NCI-H2107 treated with DMSO at 0.1 percent for 48 hours (cell line): ENCODE measurements around the gene TIMM50.
"Not testable (repeated sequence)": the region's sequence is repeated elsewhere in the genome, so short reads cannot be mapped to it uniquely, and the experiment has no call there.

Experiments used
- DNase-seq: peaks from one replicate; lab custom pipeline; 2025; ENCODE audit not compliant: unreplicated experiment; lab: John Stamatoyannopoulos, UW

TIMM50 gene

GRCh38 chr19:39480337-39481228 is at the start of gene TIMM50:
TSS of gene TIMM50 (plus strand) at chr19:39480838. CDS start at chr19:39480854, 16 bp downstream.
- DNase-seq = peak; percentile 86

- no peak for DNase-seq
Measured at GRCh38 chr19:39432677-39433025, 48.0 kb upstream of the TIMM50 start.

GRCh38 chr19:39433480-39434079 is 47.1 kb upstream of the TIMM50 start:
- no peak for DNase-seq

GRCh38 chr19:39434123-39435076 is 46.2 kb upstream of the TIMM50 start:
- DNase-seq = no peak

- peak; percentile 93 for DNase-seq
Measured at GRCh38 chr19:39435499-39436349, 44.9 kb upstream of the TIMM50 start, which contains the start of gene RPS16. TSS of gene RPS16 (minus strand) at chr19:39435949. CDS start at chr19:39435895, 54 bp downstream.

DNA sequence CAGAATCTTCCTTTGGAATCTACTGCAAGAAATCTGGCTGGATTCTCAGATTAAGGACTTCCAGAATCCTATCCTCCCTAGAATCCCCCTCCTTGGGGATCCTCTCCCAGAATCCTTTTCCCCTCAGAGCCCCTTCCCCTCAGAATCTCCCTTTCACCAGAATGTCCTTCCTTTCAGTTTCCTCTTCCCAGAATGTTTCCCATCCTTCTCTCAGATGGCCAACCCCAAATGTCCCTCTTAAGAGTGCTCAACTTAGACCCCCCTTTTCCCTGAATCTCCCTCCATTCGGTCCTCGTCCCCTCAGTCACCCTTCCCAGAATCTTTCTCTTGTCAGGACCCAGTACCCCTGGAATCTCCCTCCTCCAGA is 44.3 kb upstream of the TIMM50 start:
- no peak for DNase-seq

DNA sequence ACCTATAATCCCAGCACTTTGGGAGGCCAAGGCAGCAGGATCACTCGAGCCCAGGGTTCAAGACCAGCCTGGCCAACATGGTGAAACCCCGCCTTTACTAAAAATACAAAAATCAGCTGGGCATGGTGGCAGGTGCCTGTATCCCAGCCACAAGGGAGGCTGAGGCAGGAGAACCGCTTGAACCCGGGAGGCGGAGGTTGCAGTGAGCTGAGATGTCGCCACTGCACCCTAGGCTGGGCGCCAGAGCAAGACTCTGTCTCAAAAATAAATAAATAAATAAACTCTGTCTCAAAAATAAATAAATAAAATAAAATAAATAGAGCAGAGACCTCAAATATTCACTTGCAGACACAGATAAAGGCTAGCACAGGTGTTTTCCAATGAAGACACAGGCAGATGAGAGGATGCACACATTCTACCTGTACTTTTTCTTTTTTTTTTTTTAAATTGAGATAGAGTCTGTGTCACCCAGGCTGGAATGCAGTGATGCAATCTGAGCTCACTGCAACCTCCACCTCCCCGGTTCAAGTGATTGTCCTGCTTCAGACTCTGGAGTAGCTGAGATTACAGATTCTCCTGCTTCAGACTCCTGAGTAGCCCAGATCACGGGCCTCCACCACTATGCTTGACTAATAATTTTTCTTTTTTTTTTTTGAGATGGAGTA is 42.2 kb upstream of the TIMM50 start:
- no peak for DNase-seq

DNA sequence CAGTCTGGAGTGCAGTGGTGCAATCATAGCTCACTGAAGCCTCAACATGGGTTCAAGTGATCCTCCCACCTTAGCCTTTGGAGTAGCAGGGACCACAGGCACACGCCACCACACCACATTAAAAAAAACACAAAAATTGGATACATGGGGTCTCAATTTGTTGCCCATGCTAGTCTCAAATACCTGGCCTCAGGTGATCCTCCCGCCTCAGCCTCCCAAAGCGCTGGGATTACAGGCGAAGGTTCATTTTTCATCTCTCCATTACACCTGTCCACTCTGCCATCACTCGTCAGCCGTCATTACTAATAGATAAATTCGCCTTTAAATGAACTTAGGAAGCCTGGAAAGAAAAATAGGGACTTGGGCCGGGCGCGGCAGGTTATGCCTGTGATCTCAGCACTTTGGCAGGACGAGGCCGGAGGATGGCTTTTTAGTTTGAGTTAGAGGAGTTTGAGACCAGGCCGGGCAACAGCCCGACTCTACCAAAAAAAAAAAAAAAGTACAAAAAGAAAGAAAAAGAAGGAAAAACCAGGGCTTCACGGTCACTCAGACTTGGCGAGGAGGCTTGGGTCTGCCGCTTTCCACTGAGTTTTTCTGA is 35.9 kb upstream of the TIMM50 start:
- no peak for DNase-seq

GRCh38 chr19:39445196-39446111 is 35.2 kb upstream of the TIMM50 start, which contains the start of gene SUPT5H:
TSS of gene SUPT5H (plus strand) at chr19:39445582. CDS start at chr19:39445891, 309 bp downstream.
- DNase-seq = peak; percentile 88

DNA sequence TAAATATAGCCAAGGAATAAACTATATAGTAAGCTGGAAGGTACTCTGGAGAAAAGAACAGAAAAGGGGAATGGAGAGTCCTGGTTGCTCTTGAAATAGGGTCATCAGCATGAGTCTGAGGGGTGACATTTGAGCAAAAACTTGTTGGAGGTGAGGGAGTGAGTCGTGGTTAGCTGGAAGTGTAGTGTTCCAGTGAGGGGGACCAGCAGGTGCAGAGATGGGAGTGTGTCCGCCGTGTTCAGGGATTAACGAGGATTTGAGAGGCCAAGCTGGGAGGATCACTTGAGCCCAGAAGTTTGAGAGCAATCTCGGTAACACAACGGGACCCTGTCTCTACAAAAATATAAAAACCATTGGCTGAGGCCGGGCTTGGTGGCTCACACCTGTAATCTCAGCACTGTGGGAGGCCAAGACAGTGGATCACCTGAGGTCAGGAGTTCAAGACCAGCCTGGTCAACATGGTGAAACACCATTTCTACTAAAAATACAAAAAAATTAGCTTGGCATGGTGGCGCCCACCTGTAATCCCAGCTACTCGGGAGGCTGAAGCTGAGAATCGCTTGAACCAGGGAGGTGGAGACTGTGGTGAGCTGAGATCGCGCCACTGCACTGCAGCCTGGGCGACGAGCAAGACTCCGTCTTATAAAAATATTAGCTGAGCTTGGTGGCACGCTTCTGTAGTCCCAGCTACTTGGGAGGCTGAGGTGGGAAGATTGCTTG is 34.1 kb upstream of the TIMM50 start:
- no peak for DNase-seq

DNA sequence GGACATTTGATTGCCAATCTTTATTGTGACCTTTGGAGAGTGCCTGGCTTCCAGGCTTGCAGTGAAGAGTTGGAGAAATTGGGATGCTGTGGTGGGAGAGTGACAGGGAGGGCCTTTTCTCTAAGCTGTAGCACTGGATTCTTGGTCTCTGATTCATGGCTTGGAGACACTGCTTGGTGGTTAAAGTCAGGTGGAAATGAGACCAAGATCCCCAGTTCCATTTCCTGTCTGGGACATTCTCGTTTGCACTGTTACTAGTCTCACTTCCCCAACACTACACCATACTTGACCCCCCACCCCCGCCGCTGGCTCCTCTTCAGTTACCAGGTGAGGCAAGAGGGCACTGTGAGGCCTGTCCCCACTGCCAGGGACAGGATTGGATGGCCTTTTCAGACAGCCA is 32.4 kb upstream of the TIMM50 start:
- DNase-seq = no peak

GRCh38 chr19:39449116-39449797 is 31.4 kb upstream of the TIMM50 start:
- no peak for DNase-seq

DNA sequence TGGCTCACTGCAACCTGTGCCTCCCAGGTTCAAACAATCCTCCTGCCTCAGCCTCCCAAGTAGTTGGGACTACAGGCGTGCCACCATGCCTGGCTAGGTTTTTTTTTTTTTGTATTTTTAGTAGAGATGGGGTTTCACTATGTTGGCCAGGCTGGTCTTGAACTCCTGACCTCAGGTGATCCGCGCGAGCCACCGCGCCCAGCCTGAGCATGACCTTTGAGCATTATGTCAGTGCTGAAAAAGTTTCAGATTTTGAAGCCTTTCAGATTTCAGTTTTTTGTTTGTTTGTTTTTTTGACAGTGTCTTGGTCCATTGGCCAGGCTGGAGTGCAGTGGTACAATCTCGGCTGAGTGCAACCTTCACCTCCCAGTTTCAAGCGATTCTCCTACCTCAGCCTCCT is 29.4 kb upstream of the TIMM50 start:
- not testable (repeated sequence) for DNase-seq

DNA sequence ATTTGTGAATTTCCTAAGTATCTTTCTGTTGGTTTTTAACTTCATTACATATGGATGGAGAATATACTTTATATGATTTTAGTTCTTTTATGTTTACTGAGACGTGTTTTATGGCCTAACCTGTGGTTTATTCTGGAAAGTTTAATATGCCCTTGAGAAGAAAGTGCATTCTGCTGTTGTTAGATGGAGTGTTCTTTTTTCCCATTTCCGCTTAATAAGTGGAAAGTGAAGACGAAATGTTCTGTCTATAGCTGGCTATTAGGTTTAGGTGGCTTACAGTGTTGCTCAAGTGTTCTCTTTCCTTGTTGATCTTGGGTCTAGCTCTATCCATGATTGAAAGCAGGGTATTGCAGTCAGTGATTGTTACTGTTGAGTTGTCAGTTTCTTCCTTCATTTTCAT is 17.2 kb upstream of the TIMM50 start:
- DNase-seq = no peak

- no peak for DNase-seq
Measured at GRCh38 chr19:39465956-39466747, 14.5 kb upstream of the TIMM50 start.

- DNase-seq = no peak
Measured at GRCh38 chr19:39467941-39468340, 12.7 kb upstream of the TIMM50 start.
